Ovary (tissue), 3 donors: ENCODE results near the gene LRP11.

Source experiments
- POLR2A ChIP-seq: fragments of 450-650 bp; IDR thresholded peaks from one replicate; pipeline ENCODE4 v1.6.1; 2017; ENCODE audit warnings: antibody characterized with exemption, mild to moderate bottlenecking, moderate library complexity
- TF ChIP-seq, protein P1 (sequence below), 3 donors: fragments of 450-650 bp in 2 of 3; fragments of 200-600 bp in 1 of 3; IDR thresholded peaks; one replicate each; pipeline versions ENCODE4 v1.5.1 to v1.8.0; 2016 to 2022; ENCODE audit warnings: antibody characterized with exemption in 3 of 3, mild to moderate bottlenecking in 1 of 3
- donor health status: DM: no; HTN: no; CAD: no.

DNA sequence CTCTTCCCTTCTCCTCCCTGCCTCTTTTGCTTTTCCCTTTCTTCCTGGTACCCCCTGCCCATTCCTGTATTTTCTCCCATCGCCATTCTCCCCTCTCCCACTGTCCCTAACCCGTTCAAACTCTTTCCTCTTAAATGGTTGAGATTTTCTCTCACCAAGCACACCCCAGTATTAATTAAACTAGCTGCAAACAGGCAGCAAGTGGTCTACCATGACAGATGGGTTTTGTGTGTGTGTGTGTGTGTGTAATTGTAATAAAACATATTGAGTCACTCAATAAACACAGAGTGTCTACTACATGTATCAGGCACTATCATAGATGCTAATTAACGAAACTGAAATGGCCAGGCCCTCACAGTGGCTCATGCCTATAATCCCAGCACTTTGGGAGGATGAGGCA, 27.1 kb upstream of the LRP11 start:
- TF ChIP-seq, protein P1, sequence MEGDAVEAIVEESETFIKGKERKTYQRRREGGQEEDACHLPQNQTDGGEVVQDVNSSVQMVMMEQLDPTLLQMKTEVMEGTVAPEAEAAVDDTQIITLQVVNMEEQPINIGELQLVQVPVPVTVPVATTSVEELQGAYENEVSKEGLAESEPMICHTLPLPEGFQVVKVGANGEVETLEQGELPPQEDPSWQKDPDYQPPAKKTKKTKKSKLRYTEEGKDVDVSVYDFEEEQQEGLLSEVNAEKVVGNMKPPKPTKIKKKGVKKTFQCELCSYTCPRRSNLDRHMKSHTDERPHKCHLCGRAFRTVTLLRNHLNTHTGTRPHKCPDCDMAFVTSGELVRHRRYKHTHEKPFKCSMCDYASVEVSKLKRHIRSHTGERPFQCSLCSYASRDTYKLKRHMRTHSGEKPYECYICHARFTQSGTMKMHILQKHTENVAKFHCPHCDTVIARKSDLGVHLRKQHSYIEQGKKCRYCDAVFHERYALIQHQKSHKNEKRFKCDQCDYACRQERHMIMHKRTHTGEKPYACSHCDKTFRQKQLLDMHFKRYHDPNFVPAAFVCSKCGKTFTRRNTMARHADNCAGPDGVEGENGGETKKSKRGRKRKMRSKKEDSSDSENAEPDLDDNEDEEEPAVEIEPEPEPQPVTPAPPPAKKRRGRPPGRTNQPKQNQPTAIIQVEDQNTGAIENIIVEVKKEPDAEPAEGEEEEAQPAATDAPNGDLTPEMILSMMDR (IDR thresholded peaks at IDR 0.05): no peak
- no peak for TF ChIP-seq POLR2A
